CD4-positive, alpha-beta T cell (primary cell): ENCODE results near the gene KCNMA1. TPM values are rescaled to one million over a fixed set of nuclear protein-coding genes. Genes with fewer than 3 reads are reported as not detected.

Experiments
- ATAC-seq: fragments of 200-7000 bp; cut with Tn5 transposase; one replicate; pipeline ENCODE4 v1.10.0; 2022; ENCODE audit warnings: mild to moderate bottlenecking; ENCODE audit not compliant: poor library complexity
- CTCF ChIA-PET: fragments of 350-600 bp; sonication (Branson Sonifier 250); formaldehyde crosslinking; loops from one replicate; lab custom pipeline; 2021; ENCODE audit warnings: antibody characterized with exemption, inconsistent platforms; lab: Charles Lee
- POLR2A ChIA-PET: fragments of 350-600 bp; sonication (Branson Sonifier 250); formaldehyde crosslinking; loops from one replicate; lab custom pipeline; 2021; ENCODE audit warnings: antibody characterized with exemption, inconsistent platforms; lab: Charles Lee
- DNase-seq, 14 experiments: peaks; one replicate each; pipeline ENCODE4 v3.0.0-alpha.2; 2013 to 2020; ENCODE audit warnings: mixed read lengths in 2 of 14
- H3K27ac ChIP-seq, 2 donors: one replicate each; pipeline versions ENCODE4 v1.5.1 to v1.7.0; 2013; ENCODE audit warnings: low read length in 2 of 2, low read depth in 1 of 2, mild to moderate bottlenecking in 1 of 2
- H3K27me3 ChIP-seq, 2 experiments: 1 replicate in 1 of 2; 2 replicates in 1 of 2; pipeline versions ENCODE4 v1.6.1 to v1.7.0; 2013; ENCODE audit warnings: low read length in 2 of 2, control low read depth in 1 of 2, mild to moderate bottlenecking in 1 of 2, moderate library complexity in 1 of 2; ENCODE audit not compliant: insufficient read depth in 2 of 2, control insufficient read depth in 1 of 2
- H3K36me3 ChIP-seq: one replicate; pipeline ENCODE4 v1.6.1; 2013; ENCODE audit warnings: low read length, control low read depth; ENCODE audit not compliant: insufficient read depth
- H3K4me1 ChIP-seq: one replicate; pipeline ENCODE4 v1.6.1; 2013; ENCODE audit warnings: low read length, control low read depth; ENCODE audit not compliant: insufficient read depth
- H3K4me3 ChIP-seq: one replicate; pipeline ENCODE4 v1.5.1; 2013; ENCODE audit warnings: mild to moderate bottlenecking, low read length, moderate library complexity
- H3K9me3 ChIP-seq, 2 experiments: 1 replicate in 1 of 2; 2 replicates in 1 of 2; pipeline versions ENCODE4 v1.6.1 to v1.7.0; 2013; ENCODE audit warnings: low read length in 2 of 2, mild to moderate bottlenecking in 2 of 2, control low read depth in 1 of 2, moderate library complexity in 1 of 2; ENCODE audit not compliant: control insufficient read depth in 1 of 2, insufficient read depth in 1 of 2
- H3K27ac Mint-ChIP-seq: one replicate; pipeline ENCODE4 v1.8.0; 2020; ENCODE audit warnings: mixed read lengths
- H3K27me3 Mint-ChIP-seq: one replicate; pipeline ENCODE4 v1.8.0; 2021; ENCODE audit warnings: mixed read lengths
- H3K36me3 Mint-ChIP-seq: one replicate; pipeline ENCODE4 v1.8.0; 2021; ENCODE audit warnings: low read depth, mixed read lengths
- H3K4me1 Mint-ChIP-seq: one replicate; pipeline ENCODE4 v1.8.0; 2021; ENCODE audit warnings: low read depth, mixed read lengths
- H3K4me3 Mint-ChIP-seq: one replicate; pipeline ENCODE4 v1.8.0; 2020; ENCODE audit warnings: mild to moderate bottlenecking, mixed read lengths
- H3K9me3 Mint-ChIP-seq: one replicate; pipeline ENCODE4 v1.8.0; 2020; ENCODE audit warnings: mixed read lengths
- CTCF ChIP-seq: fragments of 200-600 bp; IDR thresholded peaks from one replicate; pipeline ENCODE4 v1.8.0; 2022; ENCODE audit warnings: antibody characterized with exemption, mild to moderate bottlenecking
- intact Hi-C, 2 experiments: fragments of 100-400 bp; cut with DNase I in 1 of 2; cut with micrococcal nuclease in 1 of 2; formaldehyde crosslinking; loops; one replicate each; pipeline versions ENCODE4 v1.15.1 to v1.9.0; 2023 to 2025; cut with DNase I, micrococcal nuclease
- total RNA-seq, 174 experiments: library from RNA in 2 of 174; stranded (reverse) in 2 of 174; gene quantifications; one replicate each; pipeline ENCODE4 v1.2.3 and lab custom pipeline; 2021 to 2026

KCNMA1 gene
- total RNA-seq, 2 experiments from 2014 or later: not detected

DNA sequence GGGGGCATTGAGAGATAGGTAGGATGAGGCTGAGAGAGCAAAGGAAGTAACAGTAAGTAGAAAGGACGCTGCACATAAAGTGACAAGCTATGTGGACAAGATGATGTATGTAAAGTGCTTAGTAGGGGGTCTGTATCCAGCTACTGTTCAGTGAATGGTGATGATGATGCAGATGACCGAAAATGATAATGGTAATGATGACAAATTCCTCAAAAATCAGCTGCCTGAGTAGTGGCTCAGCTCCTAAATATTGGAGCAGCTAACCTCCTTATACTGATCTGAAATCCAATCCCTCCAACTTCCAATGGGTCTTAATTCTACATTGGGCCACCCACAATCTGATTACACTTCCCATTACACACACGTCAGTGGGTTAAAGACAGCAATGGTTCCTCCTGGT is 27.1 kb upstream of the KCNMA1 start:
- Mint-ChIP-seq H3K9me3 (no peaks in the 10 kb centered on the region), H3K4me1 (no peaks in the 10 kb centered on the region), H3K27ac (no peak overlapping the region), H3K27me3 (peaks cover 51% of the 10 kb centered on the region), H3K36me3 (no peaks in the 10 kb centered on the region), H3K4me3 (no peak overlapping the region)
- intact Hi-C loops: no loop called here
- ChIA-PET POLR2A (no interaction called here), CTCF (no interaction called here)
- TF ChIP-seq CTCF: no peak
- Histone ChIP-seq H3K4me3 (no peak overlapping the region), H3K27me3 (no peaks in the 10 kb centered on the region), H3K36me3 (no peaks in the 10 kb centered on the region), H3K27ac (no peak overlapping the region), H3K9me3 (peaks cover 0 to 4% of the 10 kb centered on the region in 2 experiments), H3K4me1 (no peaks in the 10 kb centered on the region)
- no peak for ATAC-seq
- DNase-seq: no peak

DNA sequence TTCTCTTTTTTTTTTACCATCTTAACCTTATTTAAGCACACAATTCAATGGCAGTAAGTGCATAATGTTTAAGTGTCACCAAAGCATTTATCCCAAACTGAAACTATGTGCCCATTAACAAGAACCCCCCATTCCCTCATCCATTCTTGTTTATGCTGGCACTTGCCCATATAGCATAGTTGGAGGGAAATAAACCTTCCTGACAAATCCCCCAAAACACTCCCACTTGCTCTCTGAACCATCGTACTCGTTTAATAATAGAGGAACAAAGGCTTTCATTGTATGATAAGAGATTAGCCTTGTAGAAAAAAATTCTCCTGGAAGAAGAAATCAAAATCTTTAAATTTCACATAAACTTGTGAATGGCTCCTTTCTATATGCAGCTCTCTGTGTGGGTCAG is 26.4 kb upstream of the KCNMA1 start:
- no peak overlapping the region for H3K4me3 ChIP-seq
- peaks cover 0 to 4% of the 10 kb centered on the region in 2 experiments for H3K9me3 ChIP-seq
- H3K4me1 ChIP-seq: no peaks in the 10 kb centered on the region
- Mint-ChIP-seq H3K4me1 (no peaks in the 10 kb centered on the region), H3K27me3 (peaks cover 51% of the 10 kb centered on the region), H3K4me3 (no peak overlapping the region), H3K36me3 (no peaks in the 10 kb centered on the region), H3K27ac (no peak overlapping the region), H3K9me3 (peaks cover 2% of the 10 kb centered on the region)
- ChIA-PET POLR2A (no interaction called here), CTCF (no interaction called here)
- TF ChIP-seq CTCF: no peak
- H3K36me3 ChIP-seq: no peaks in the 10 kb centered on the region
- H3K27ac ChIP-seq: no peak overlapping the region
- ATAC-seq (no peak), DNase-seq (no peak)
- intact Hi-C loops: no loop called here
- no peaks in the 10 kb centered on the region for H3K27me3 ChIP-seq

GRCh38 chr10:77661674-77662073 is 24.1 kb upstream of the KCNMA1 start:
- peaks cover 0 to 4% of the 10 kb centered on the region in 2 experiments for H3K9me3 ChIP-seq
- POLR2A ChIA-PET: no interaction called here
- no peak for DNase-seq
- CTCF ChIA-PET: no interaction called here
- no peaks in the 10 kb centered on the region for H3K36me3 Mint-ChIP-seq
- H3K27me3 ChIP-seq: no peaks in the 10 kb centered on the region
- no peaks in the 10 kb centered on the region for H3K36me3 ChIP-seq
- no peak overlapping the region for H3K27ac Mint-ChIP-seq
- no peak for TF ChIP-seq CTCF
- peaks cover 3% of the 10 kb centered on the region for H3K9me3 Mint-ChIP-seq
- H3K4me1 ChIP-seq: no peaks in the 10 kb centered on the region
- no peak overlapping the region for H3K4me3 Mint-ChIP-seq
- intact Hi-C loops: no loop called here
- H3K4me3 ChIP-seq: no peak overlapping the region
- no peak overlapping the region for H3K27ac ChIP-seq
- ATAC-seq: no peak
- H3K4me1 Mint-ChIP-seq: no peaks in the 10 kb centered on the region
- H3K27me3 Mint-ChIP-seq: peaks cover 36% of the 10 kb centered on the region
